22Rv1 (cell line): ENCODE measurements around the gene SPAG7.

Experiments used
- ZFX ChIP-seq: fragments of 450-650 bp; IDR thresholded peaks from 2 replicates; pipeline ENCODE4 v1.6.1; 2017; ENCODE audit warnings: antibody characterized with exemption, borderline replicate concordance
- TF ChIP-seq, protein P1 (sequence below): fragments of 450-650 bp; IDR thresholded peaks from 2 replicates; pipeline ENCODE4 v1.5.1; 2017; ENCODE audit warnings: mild to moderate bottlenecking

DNA sequence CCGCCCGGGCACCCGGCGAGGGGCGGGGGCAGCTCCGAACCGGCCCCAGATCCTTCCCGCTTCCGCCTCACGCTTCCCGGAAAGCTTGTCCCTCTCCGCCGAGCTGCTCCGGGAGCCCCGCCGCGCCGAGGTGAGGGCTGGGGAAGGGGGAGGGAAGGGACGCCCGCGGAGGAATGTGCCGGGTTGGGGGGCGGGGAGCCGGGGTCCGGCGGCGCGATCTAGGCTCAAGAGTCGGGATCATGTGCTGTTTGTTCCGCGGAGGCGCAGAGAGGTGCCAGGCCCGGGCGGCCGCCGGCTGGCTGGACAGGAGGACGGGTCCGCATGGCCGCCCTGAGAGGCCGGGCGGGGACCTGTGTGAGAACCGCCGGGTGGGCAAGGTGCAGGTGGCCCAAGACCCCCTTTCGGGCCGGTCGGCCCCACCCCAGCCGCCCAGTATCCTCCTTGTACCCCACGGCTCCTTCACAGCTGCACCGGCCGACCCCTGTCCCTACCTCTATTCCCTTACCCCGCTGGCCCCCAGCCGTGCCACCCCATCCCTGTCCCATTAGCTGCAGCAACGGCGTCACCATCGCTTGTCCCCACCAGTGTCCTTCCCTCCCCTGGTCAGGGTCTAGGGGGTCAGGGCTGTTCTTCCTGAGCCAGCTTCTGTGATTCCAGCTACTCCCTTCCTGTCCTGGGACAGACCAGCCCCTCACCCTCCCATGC is 30.6 kb upstream of the SPAG7 start:
- TF ChIP-seq, protein P1, sequence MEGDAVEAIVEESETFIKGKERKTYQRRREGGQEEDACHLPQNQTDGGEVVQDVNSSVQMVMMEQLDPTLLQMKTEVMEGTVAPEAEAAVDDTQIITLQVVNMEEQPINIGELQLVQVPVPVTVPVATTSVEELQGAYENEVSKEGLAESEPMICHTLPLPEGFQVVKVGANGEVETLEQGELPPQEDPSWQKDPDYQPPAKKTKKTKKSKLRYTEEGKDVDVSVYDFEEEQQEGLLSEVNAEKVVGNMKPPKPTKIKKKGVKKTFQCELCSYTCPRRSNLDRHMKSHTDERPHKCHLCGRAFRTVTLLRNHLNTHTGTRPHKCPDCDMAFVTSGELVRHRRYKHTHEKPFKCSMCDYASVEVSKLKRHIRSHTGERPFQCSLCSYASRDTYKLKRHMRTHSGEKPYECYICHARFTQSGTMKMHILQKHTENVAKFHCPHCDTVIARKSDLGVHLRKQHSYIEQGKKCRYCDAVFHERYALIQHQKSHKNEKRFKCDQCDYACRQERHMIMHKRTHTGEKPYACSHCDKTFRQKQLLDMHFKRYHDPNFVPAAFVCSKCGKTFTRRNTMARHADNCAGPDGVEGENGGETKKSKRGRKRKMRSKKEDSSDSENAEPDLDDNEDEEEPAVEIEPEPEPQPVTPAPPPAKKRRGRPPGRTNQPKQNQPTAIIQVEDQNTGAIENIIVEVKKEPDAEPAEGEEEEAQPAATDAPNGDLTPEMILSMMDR = no peak
- no peak for TF ChIP-seq ZFX
